ENCODE data around the gene CPNE4. TPM values are rescaled to one million over a fixed set of nuclear protein-coding genes. Genes with fewer than 3 reads are reported as not detected.

Gene CPNE4
- total and polyA plus RNA-seq, 2 donors (not counting 3 experiments of a cell fraction or from before 2014, with no cell fraction given), result not detected

- dilution Hi-C loops (cut with MboI; ENCODE audit: extremely low pct_ligation_motif_present, low sequenced_read_pairs) (no loop called here), intact Hi-C loops (cut with micrococcal nuclease) (no loop called here)
- Histone ChIP-seq H3K27ac (ENCODE audit: insufficient read depth, low read depth, low read length) (no peak overlapping the region), H3K27me3 (ENCODE audit: control insufficient read depth in 2 of 2, insufficient read depth in 2 of 2, low read length in 2 of 2) (no peaks in the 10 kb centered on the region), H3K4me1 (ENCODE audit: control insufficient read depth, extremely low read depth, insufficient read depth, low read length) (no peaks in the 10 kb centered on the region), H3K9me1 (replicated peaks; ENCODE audit: control insufficient read depth, extremely low read depth, insufficient read depth, low read length) (no peaks in the 10 kb centered on the region), H3K4me2 (ENCODE audit: insufficient read depth, low read length) (no peak overlapping the region), H3K4me3 (replicated peaks in 1 of 3; ENCODE audit: insufficient read depth in 1 of 3, low read depth in 1 of 3, low read length in 3 of 3) (no peak overlapping the region), H4K20me1 (replicated peaks; ENCODE audit: control insufficient read depth, extremely low read depth, insufficient read depth, low read length) (no peaks in the 10 kb centered on the region), H3K79me2 (ENCODE audit: control insufficient read depth, insufficient read depth, low read length) (no peaks in the 10 kb centered on the region), H3K9me3 (replicated peaks; ENCODE audit: control insufficient read depth, insufficient read depth, low read length) (no peaks in the 10 kb centered on the region), H3K36me3 (ENCODE audit: control insufficient read depth in 2 of 2, extremely low read depth in 1 of 2, insufficient read depth in 2 of 2, low read length in 2 of 2) (no peaks in the 10 kb centered on the region), H2AFZ (ENCODE audit: low read depth, low read length) (no peak overlapping the region), H3K9ac (replicated peaks; ENCODE audit: extremely low read depth, insufficient read depth, low read length) (no peak overlapping the region)
- FAIRE-seq (no peak), DNase-seq (ENCODE audit: low read depth, low spot score) (no peak)
- no TSS peak for BruUV-seq (replicated peaks)
- ChIA-PET CTCF (no interaction called here), POLR2A (no interaction called here)
- no peak for TF ChIP-seq MYC (IDR thresholded peaks at IDR 0.05; ENCODE audit: low read depth, low read length)
- TF ChIP-seq GATA2 (IDR thresholded peaks at IDR 0.05; ENCODE audit: insufficient read depth, insufficient read length, low read depth, low read length), result no peak
- TF ChIP-seq FOS (IDR thresholded peaks at IDR 0.05; ENCODE audit: borderline replicate concordance, insufficient read depth, low read length), result no peak
- TF ChIP-seq EZH2 (IDR thresholded peaks at IDR 0.05; ENCODE audit: borderline replicate concordance, low read depth, low read length, severe bottlenecking), result no peak
- TF ChIP-seq JUN (IDR thresholded peaks at IDR 0.05; ENCODE audit: borderline replicate concordance, insufficient read depth, insufficient read length, low read depth), result no peak
- no peak for TF ChIP-seq POLR2A (IDR thresholded peaks at IDR 0.05; ENCODE audit: low read depth, low read length)
- TF ChIP-seq, protein P1, sequence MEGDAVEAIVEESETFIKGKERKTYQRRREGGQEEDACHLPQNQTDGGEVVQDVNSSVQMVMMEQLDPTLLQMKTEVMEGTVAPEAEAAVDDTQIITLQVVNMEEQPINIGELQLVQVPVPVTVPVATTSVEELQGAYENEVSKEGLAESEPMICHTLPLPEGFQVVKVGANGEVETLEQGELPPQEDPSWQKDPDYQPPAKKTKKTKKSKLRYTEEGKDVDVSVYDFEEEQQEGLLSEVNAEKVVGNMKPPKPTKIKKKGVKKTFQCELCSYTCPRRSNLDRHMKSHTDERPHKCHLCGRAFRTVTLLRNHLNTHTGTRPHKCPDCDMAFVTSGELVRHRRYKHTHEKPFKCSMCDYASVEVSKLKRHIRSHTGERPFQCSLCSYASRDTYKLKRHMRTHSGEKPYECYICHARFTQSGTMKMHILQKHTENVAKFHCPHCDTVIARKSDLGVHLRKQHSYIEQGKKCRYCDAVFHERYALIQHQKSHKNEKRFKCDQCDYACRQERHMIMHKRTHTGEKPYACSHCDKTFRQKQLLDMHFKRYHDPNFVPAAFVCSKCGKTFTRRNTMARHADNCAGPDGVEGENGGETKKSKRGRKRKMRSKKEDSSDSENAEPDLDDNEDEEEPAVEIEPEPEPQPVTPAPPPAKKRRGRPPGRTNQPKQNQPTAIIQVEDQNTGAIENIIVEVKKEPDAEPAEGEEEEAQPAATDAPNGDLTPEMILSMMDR (IDR thresholded peaks at IDR 0.05; ENCODE audit: extremely low read depth in 1 of 2, insufficient read depth in 1 of 2, low read depth in 1 of 2, low read length in 2 of 2), result no peak
- TF ChIP-seq, protein P2, sequence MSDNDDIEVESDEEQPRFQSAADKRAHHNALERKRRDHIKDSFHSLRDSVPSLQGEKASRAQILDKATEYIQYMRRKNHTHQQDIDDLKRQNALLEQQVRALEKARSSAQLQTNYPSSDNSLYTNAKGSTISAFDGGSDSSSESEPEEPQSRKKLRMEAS (IDR thresholded peaks at IDR 0.05; ENCODE audit: insufficient read depth, insufficient read length), result no peak
- no peak for TF ChIP-seq POLR2AphosphoS5 (IDR thresholded peaks at IDR 0.05; ENCODE audit: insufficient read depth, low read depth, low read length)
Measured at GRCh38 chr3:131690800-131691199, 344.0 kb downstream of the CPNE4 start.

Measured in endothelial cell of umbilical vein (primary cell).